ENCODE data around the gene P2RX7. TPM values are rescaled to one million over a fixed set of nuclear protein-coding genes. Genes with fewer than 3 reads are reported as not detected.

The P2RX7 gene
- total and polyA plus RNA-seq, 9 of the 15 experiments (the other 6 are each of a cell fraction or from before 2014, with no cell fraction given) = 0.04 to 0.65 (median 0.30) TPM

DNA sequence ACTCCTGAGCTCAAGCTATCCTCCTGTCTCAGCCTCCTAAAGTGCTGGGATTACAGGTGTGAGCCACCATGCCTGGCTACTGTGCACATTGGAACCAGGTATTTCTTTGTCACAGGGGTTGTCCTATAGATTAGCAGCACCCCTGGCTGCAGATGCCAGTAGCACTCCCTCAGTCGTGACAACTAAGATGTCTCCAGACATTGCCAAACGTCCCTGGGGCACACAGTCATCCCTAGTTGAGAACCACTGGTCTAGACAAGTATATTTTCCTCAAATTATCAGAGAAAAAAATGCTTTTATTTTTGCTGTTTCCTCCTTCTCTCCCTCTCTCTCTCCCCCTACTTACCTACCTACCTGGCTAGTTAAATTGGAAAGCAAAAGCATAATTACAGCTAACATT is 17.9 kb upstream of the P2RX7 start:
- H3K9ac ChIP-seq (ENCODE audit: insufficient read depth in 1 of 2, low read depth in 2 of 2, low read length in 2 of 2) = no peak overlapping the region
- DNase-seq (ENCODE audit: extremely low read depth in 1 of 4, low spot score in 3 of 4) (no peak), ATAC-seq (no peak), FAIRE-seq (no peak)
- H3K4me3 ChIP-seq = no peak overlapping the region
- POLR2A ChIA-PET = interaction anchor here (0.6 kb wide), 1 partner anchor 28 kb away, joined by 3 read pairs; no protein-coding TSS in a partner anchor
- in situ Hi-C loops (cut with MboI) = loop anchor here (5.0 kb wide), 1 partner anchor 92 kb away; no protein-coding TSS in a partner anchor
- H3K9me3 ChIP-seq (replicated peaks; ENCODE audit: control insufficient read depth, insufficient read depth, low read depth, low read length) = no peaks in the 10 kb centered on the region
- H3K9me1 ChIP-seq (ENCODE audit: control insufficient read depth, insufficient read depth, low read length) = no peaks in the 10 kb centered on the region
- no peaks in the 10 kb centered on the region for H3K27me3 ChIP-seq (ENCODE audit: control insufficient read depth in 2 of 2, insufficient read depth in 2 of 2, low read length in 2 of 2)
- no peaks in the 10 kb centered on the region for H3K79me2 ChIP-seq (ENCODE audit: control insufficient read depth, insufficient read depth, low read length)
- H3K36me3 ChIP-seq (ENCODE audit: control insufficient read depth, insufficient read depth, low read length) = no peaks in the 10 kb centered on the region
- intact Hi-C loops (cut with micrococcal nuclease) = loop anchor here (5.0 kb wide), 2 partner anchors 92 to 108 kb away; no protein-coding TSS in a partner anchor
- no peak overlapping the region for H3K27ac ChIP-seq (ENCODE audit: extremely low read depth, low read depth, low read length)
- WGBS (ENCODE audit: insufficient coverage, low coverage, missing lambda C conversion rate) = 5% methylated on average over 2 of the region's 2 CpGs
- no peaks in the 10 kb centered on the region for H3K4me1 ChIP-seq (replicated peaks in 1 of 2; ENCODE audit: control insufficient read depth in 2 of 2, insufficient read depth in 2 of 2, low read length in 2 of 2)
- BruUV-seq (replicated peaks) = no TSS peak
- no peak overlapping the region for H2AFZ ChIP-seq (ENCODE audit: low read depth, low read length)
- H4K20me1 ChIP-seq (replicated peaks; ENCODE audit: control insufficient read depth, insufficient read depth, low read length) = 0 out of 2 replicates have a peak, but pooled peaks cover 3% of the 10 kb centered on the region
- TF ChIP-seq, protein P1, sequence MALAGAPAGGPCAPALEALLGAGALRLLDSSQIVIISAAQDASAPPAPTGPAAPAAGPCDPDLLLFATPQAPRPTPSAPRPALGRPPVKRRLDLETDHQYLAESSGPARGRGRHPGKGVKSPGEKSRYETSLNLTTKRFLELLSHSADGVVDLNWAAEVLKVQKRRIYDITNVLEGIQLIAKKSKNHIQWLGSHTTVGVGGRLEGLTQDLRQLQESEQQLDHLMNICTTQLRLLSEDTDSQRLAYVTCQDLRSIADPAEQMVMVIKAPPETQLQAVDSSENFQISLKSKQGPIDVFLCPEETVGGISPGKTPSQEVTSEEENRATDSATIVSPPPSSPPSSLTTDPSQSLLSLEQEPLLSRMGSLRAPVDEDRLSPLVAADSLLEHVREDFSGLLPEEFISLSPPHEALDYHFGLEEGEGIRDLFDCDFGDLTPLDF (CRISPR knock-in tag; IDR thresholded peaks at IDR 0.05) = no peak
- no peak for TF ChIP-seq SMC3 (conservative IDR thresholded peaks at IDR 0.05; ENCODE audit: insufficient read depth, low read depth, low read length)
- TF ChIP-seq SNIP1 (IDR thresholded peaks at IDR 0.05; ENCODE audit: low read depth) = no peak
- TF ChIP-seq ZFP30 (CRISPR knock-in tag; IDR thresholded peaks at IDR 0.05; ENCODE audit: borderline replicate concordance) = no peak
- TF ChIP-seq RFX5 (IDR thresholded peaks at IDR 0.05; ENCODE audit: low read depth, low read length) = no peak
- no peak for TF ChIP-seq RFX1 (IDR thresholded peaks at IDR 0.05)
- no peak for TF ChIP-seq ERF (CRISPR knock-in tag; IDR thresholded peaks at IDR 0.05)
- no peak for TF ChIP-seq OTX1 (CRISPR knock-in tag; IDR thresholded peaks at IDR 0.05)
- TF ChIP-seq, protein P2, sequence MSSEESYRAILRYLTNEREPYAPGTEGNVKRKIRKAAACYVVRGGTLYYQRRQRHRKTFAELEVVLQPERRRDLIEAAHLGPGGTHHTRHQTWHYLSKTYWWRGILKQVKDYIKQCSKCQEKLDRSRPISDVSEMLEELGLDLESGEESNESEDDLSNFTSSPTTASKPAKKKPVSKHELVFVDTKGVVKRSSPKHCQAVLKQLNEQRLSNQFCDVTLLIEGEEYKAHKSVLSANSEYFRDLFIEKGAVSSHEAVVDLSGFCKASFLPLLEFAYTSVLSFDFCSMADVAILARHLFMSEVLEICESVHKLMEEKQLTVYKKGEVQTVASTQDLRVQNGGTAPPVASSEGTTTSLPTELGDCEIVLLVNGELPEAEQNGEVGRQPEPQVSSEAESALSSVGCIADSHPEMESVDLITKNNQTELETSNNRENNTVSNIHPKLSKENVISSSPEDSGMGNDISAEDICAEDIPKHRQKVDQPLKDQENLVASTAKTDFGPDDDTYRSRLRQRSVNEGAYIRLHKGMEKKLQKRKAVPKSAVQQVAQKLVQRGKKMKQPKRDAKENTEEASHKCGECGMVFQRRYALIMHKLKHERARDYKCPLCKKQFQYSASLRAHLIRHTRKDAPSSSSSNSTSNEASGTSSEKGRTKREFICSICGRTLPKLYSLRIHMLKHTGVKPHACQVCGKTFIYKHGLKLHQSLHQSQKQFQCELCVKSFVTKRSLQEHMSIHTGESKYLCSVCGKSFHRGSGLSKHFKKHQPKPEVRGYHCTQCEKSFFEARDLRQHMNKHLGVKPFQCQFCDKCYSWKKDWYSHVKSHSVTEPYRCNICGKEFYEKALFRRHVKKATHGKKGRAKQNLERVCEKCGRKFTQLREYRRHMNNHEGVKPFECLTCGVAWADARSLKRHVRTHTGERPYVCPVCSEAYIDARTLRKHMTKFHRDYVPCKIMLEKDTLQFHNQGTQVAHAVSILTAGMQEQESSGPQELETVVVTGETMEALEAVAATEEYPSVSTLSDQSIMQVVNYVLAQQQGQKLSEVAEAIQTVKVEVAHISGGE (CRISPR knock-in tag; IDR thresholded peaks at IDR 0.05) = no peak
- TF ChIP-seq KDM4B (IDR thresholded peaks at IDR 0.05; ENCODE audit: borderline replicate concordance in 2 of 2, low read depth in 1 of 2) = no peak
- no peak for TF ChIP-seq KAT8 (IDR thresholded peaks at IDR 0.05; ENCODE audit: low read depth)
- TF ChIP-seq, protein P3, sequence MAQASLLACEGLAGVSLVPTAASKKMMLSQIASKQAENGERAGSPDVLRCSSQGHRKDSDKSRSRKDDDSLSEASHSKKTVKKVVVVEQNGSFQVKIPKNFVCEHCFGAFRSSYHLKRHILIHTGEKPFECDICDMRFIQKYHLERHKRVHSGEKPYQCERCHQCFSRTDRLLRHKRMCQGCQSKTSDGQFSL (CRISPR knock-in tag; IDR thresholded peaks at IDR 0.05) = no peak
- TF ChIP-seq, protein P3 (tag; IDR thresholded peaks at IDR 0.05) = no peak
- TF ChIP-seq ADNP (tag; IDR thresholded peaks at IDR 0.05) = no peak
- no peak for TF ChIP-seq TAF9B (IDR thresholded peaks at IDR 0.05; ENCODE audit: partially characterized antibody)
- TF ChIP-seq JUNB (CRISPR knock-in tag; conservative IDR thresholded peaks at IDR 0.05) = no peak
- no peak for TF ChIP-seq LEF1 (IDR thresholded peaks at IDR 0.05)
- no peak for TF ChIP-seq KLF1 (tag; IDR thresholded peaks at IDR 0.05)
- CTCF ChIA-PET (ENCODE audit: low intra/inter-chr PET ratio) = interaction anchor here (0.6 to 0.7 kb wide), 2 partner anchors 476 to 789 kb away, joined by 3 read pairs; no protein-coding TSS in a partner anchor
- H3K4me2 ChIP-seq (ENCODE audit: insufficient read depth, low read length) = no peak overlapping the region
